Prostate gland (tissue), 2 donors: Measurements from ENCODE around the gene PIK3C3.
"Not testable (repeated sequence)": the region's sequence is repeated elsewhere in the genome, so short reads cannot be mapped to it uniquely, and the experiment has no call there.

ENCODE experiments used
- POLR2A ChIP-seq: fragments of 450-650 bp; IDR thresholded peaks from one replicate; pipeline ENCODE4 v1.6.1; 2016; ENCODE audit warnings: antibody characterized with exemption, mild to moderate bottlenecking
- POLR2AphosphoS5 ChIP-seq: sonication (generic); formaldehyde crosslinking; IDR thresholded peaks from one replicate; pipeline ENCODE4 v1.6.1; 2017; ENCODE audit warnings: antibody characterized with exemption
- TF ChIP-seq, protein P1 (sequence below), 4 experiments: fragments of 200-600 bp in 2 of 4; fragments of 450-650 bp in 2 of 4; sonication (generic) in 2 of 4; IDR thresholded peaks; 1 replicate in 3 of 4; 2 replicates in 1 of 4; pipeline ENCODE4 v1.5.1; 2016 to 2019; ENCODE audit warnings: antibody characterized with exemption in 4 of 4, mild to moderate bottlenecking in 2 of 4, moderate library complexity in 2 of 4

DNA sequence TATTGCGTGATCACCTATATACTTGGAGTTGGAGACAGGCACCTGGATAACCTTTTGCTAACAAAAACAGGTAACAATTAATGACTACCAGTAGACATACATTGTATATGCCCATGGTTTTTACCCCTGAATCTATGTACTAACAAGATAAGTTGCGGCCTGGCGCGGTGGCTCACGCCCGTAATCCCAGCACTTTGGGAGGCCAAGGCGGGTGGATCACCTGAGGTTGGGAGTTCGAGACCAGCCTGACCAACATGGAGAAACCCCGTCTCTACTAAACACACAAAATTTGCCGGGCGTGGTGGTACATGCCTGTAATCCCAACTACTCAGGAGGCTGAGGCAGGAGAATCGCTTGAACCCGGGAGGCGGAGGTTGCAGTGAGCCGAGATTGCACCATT lies 94.5 kb downstream of the PIK3C3 start:
- TF ChIP-seq, protein P1, sequence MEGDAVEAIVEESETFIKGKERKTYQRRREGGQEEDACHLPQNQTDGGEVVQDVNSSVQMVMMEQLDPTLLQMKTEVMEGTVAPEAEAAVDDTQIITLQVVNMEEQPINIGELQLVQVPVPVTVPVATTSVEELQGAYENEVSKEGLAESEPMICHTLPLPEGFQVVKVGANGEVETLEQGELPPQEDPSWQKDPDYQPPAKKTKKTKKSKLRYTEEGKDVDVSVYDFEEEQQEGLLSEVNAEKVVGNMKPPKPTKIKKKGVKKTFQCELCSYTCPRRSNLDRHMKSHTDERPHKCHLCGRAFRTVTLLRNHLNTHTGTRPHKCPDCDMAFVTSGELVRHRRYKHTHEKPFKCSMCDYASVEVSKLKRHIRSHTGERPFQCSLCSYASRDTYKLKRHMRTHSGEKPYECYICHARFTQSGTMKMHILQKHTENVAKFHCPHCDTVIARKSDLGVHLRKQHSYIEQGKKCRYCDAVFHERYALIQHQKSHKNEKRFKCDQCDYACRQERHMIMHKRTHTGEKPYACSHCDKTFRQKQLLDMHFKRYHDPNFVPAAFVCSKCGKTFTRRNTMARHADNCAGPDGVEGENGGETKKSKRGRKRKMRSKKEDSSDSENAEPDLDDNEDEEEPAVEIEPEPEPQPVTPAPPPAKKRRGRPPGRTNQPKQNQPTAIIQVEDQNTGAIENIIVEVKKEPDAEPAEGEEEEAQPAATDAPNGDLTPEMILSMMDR (IDR thresholded peaks at IDR 0.05), result not testable (repeated sequence)
- TF ChIP-seq POLR2AphosphoS5, POLR2A: not testable (repeated sequence)
